Natural killer cell (primary cell): ENCODE data around the gene ARHGEF39. TPM values are rescaled to one million over a fixed set of nuclear protein-coding genes. Genes with fewer than 3 reads are reported as not detected.

ENCODE experiments used
- ATAC-seq, 3 donors: fragments of 150-1000 bp in 2 of 3; fragments of 200-7000 bp in 1 of 3; cut with Tn5 transposase; 1 replicate in 1 of 3; 2 replicates in 2 of 3; pipeline ENCODE4 v1.10.0; 2021; ENCODE audit warnings: mild to moderate bottlenecking in 2 of 3, moderate library complexity in 2 of 3
- DNase-seq, 2 donors: peaks; one replicate each; pipeline versions ENCODE4 v3.0.0 to v3.0.0-alpha.2; 2013 to 2021; ENCODE audit warnings: mixed read lengths in 1 of 2
- H3K27ac ChIP-seq: one replicate; pipeline ENCODE4 v1.5.1; 2013; ENCODE audit warnings: mild to moderate bottlenecking, low read length
- H3K27me3 ChIP-seq: one replicate; pipeline ENCODE4 v1.6.1; 2013; ENCODE audit warnings: low read length; ENCODE audit not compliant: control insufficient read depth, insufficient read depth
- H3K36me3 ChIP-seq: one replicate; pipeline ENCODE4 v1.6.1; 2013; ENCODE audit warnings: low read length; ENCODE audit not compliant: control insufficient read depth, insufficient read depth
- H3K4me1 ChIP-seq: one replicate; pipeline ENCODE4 v1.6.1; 2013; ENCODE audit warnings: low read length; ENCODE audit not compliant: control insufficient read depth, insufficient read depth
- H3K4me3 ChIP-seq: one replicate; pipeline ENCODE4 v1.5.1; 2013; ENCODE audit warnings: low read length
- H3K9me3 ChIP-seq: one replicate; pipeline ENCODE4 v1.6.1; 2013; ENCODE audit warnings: low read length; ENCODE audit not compliant: control insufficient read depth, insufficient read depth
- H3K27ac Mint-ChIP-seq, 2 donors: one replicate each; pipeline ENCODE4 v1.8.0; 2022; ENCODE audit warnings: mild to moderate bottlenecking in 2 of 2, mixed read lengths in 2 of 2, moderate library complexity in 1 of 2
- H3K27me3 Mint-ChIP-seq, 2 donors: one replicate each; pipeline ENCODE4 v1.8.0; 2022; ENCODE audit warnings: low read depth in 2 of 2, mixed read lengths in 2 of 2
- H3K36me3 Mint-ChIP-seq: one replicate; pipeline ENCODE4 v1.8.0; 2022; ENCODE audit warnings: mixed read lengths
- H3K4me1 Mint-ChIP-seq, 2 donors: one replicate each; pipeline ENCODE4 v1.8.0; 2022; ENCODE audit warnings: mixed read lengths in 2 of 2
- H3K4me3 Mint-ChIP-seq: one replicate; pipeline ENCODE4 v1.8.0; 2022; ENCODE audit warnings: mild to moderate bottlenecking, moderate library complexity, mixed read lengths
- H3K9me3 Mint-ChIP-seq, 2 donors: one replicate each; pipeline ENCODE4 v1.8.0; 2022; ENCODE audit warnings: mixed read lengths in 2 of 2
- CTCF ChIP-seq: fragments of 200-600 bp; IDR thresholded peaks from one replicate; pipeline ENCODE4 v1.8.0; 2022; ENCODE audit warnings: antibody characterized with exemption
- WGBS: methylation state at CpG from one replicate; pipeline ENCODE4 v1.1.7; 2013; ENCODE audit warnings: missing lambda C conversion rate; ENCODE audit not compliant: insufficient coverage; 5-methylcytosine and 5-hydroxymethylcytosine counted together
- intact Hi-C: fragments of 100-400 bp; cut with micrococcal nuclease; formaldehyde crosslinking; loops from one replicate; pipeline ENCODE4 v1.14.2; 2022
- total RNA-seq, 4 donors: library from RNA; stranded (reverse); fragments of 120-200 nt in 1 of 4; gene quantifications; one replicate each; pipeline versions ENCODE4 v1.2.3 to v1.2.4, GENCODE V29; 2013 to 2022

The ARHGEF39 gene
- total RNA-seq, 3 donors from 2014 or later (not counting 1 experiment from before 2014, with no cell fraction given), result 1.3 to 3.2 (median 1.5) TPM

DNA sequence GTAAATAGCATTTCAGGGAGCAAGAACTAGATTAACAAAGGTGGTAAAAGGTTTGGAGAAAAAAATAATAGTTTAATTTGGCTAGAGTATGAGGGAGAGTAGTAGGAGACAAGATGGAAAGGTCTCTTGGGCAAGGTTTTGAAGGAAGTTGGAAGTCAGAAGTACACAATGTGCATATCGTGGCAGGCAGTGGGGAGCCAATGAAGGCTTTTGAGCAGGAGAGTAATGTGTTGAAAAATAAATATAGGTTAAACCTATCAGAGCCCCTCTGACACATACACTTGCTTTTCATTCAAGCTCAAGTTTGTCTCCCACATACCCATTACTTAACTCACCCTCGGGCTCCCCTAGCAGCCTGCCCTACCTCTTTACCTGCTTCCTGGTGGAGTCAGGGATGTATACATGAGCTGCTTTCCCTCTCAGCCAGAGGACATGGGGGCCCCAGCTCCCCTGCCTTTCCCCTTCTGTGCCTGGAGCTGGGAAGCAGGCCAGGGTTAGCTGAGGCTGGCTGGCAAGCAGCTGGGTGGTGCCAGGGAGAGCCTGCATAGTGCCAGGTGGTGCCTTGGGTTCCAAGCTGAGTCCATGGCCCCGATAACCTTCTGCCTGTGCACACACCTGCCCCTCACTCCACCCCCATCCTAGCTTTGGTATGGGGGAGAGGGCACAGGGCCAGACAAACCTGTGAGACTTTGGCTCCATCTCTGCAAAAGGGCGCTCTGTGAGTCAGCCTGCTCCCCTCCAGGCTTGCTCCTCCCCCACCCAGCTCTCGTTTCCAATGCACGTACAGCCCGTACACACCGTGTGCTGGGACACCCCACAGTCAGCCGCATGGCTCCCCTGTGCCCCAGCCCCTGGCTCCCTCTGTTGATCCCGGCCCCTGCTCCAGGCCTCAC, 8.4 kb upstream of the ARHGEF39 start, which contains the start of gene CA9:
Gene CA9, plus strand, starts transcription at position 797 of the 893 bp plus-strand sequence. Its CDS starts 32 bp downstream, at position 829.
- DNase-seq (no peak), ATAC-seq (no peak)
- Histone ChIP-seq H3K4me3 (no peak within 1 kb of the TSS), H3K27me3 (peaks cover 8% of the 10 kb centered on the region), H3K4me1 (peaks cover 14% of the 10 kb centered on the region), H3K27ac (no peak within 1 kb of the TSS), H3K9me3 (no peaks in the 10 kb centered on the region), H3K36me3 (no peaks in the 10 kb centered on the region)
- no peaks in the 10 kb centered on the region for H3K36me3 Mint-ChIP-seq
- no peak within 1 kb of the TSS for H3K27ac Mint-ChIP-seq
- no peak for TF ChIP-seq CTCF
- 94% methylated on average over 9 of the region's 10 CpGs for WGBS
- H3K9me3 Mint-ChIP-seq, result no peaks in the 10 kb centered on the region
- intact Hi-C loops, result no loop called here
- H3K4me1 Mint-ChIP-seq, result peaks cover 5 to 19% of the 10 kb centered on the region in 2 donors
- H3K4me3 Mint-ChIP-seq, result peak within 1 kb of the TSS; percentile 68
- H3K27me3 Mint-ChIP-seq, result peaks cover 10% of the 10 kb centered on the region in 2 donors

DNA sequence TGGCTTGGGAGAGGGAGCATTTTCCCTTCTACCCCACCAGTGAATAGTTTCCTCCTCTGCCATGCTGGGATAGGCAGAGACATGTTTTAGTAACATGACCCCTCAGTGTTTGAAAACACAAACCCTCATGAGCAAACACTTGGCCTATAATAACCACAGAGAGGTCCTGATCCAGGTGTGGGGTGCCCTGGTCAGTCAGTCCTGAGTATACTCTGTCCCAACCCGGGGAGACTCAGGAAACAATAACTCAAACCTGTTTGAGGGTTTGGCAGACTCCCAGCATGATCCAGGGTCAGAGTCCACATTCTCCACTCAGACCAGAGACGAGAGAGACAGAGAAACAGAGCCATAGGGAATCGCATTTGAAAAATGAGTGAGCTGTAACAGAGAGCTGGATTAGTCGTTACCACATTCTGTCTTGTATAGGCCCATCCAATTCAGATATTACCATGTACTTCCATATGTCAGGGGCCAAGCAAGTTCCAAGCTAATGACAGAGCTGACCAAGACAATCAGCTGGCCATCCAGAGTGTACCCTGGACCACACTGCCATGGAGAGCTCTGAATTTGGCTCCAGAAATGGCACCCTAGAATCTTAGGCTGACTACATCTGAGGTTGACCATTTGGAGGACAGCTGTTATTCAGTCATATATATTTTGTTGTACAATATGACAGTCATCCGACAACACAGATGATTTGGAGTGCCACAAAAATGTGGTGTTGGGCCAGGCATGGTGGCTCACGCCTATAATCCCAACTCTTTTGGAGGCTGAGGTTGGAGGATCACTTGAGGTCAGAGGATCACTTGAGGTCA, 4.5 kb upstream of the ARHGEF39 start:
- no peaks in the 10 kb centered on the region for H3K9me3 Mint-ChIP-seq
- H3K27ac Mint-ChIP-seq, result no peak overlapping the region
- Histone ChIP-seq H3K9me3 (no peaks in the 10 kb centered on the region), H3K4me1 (peaks cover 11% of the 10 kb centered on the region), H3K4me3 (no peak overlapping the region), H3K27me3 (no peaks in the 10 kb centered on the region), H3K36me3 (no peaks in the 10 kb centered on the region), H3K27ac (no peak overlapping the region)
- H3K36me3 Mint-ChIP-seq, result no peaks in the 10 kb centered on the region
- H3K4me1 Mint-ChIP-seq, result peaks cover 6 to 17% of the 10 kb centered on the region in 2 donors
- no peak for TF ChIP-seq CTCF
- WGBS, result 87% methylated on average over 6 of the region's 6 CpGs
- no peak overlapping the region for H3K4me3 Mint-ChIP-seq
- peaks cover 4 to 5% of the 10 kb centered on the region in 2 donors for H3K27me3 Mint-ChIP-seq
- ATAC-seq (no peak), DNase-seq (no peak)
- intact Hi-C loops, result no loop called here

GRCh38 chr9:35667939-35668338, 2.9 kb upstream of the ARHGEF39 start:
- TF ChIP-seq CTCF, result no peak

More at GRCh38 chr9:35667939-35668338, 2.9 kb upstream of the ARHGEF39 start:
- Mint-ChIP-seq H3K36me3 (no peaks in the 10 kb centered on the region), H3K4me3 (no peak overlapping the region), H3K27ac (no peak overlapping the region), H3K9me3 (no peaks in the 10 kb centered on the region), H3K27me3 (no peaks in the 10 kb centered on the region), H3K4me1 (peaks cover 22 to 28% of the 10 kb centered on the region in 2 donors)
- H3K36me3 ChIP-seq, result no peaks in the 10 kb centered on the region
- H3K27ac ChIP-seq, result no peak overlapping the region
- 94% methylated on average over 3 of the region's 3 CpGs for WGBS
- DNase-seq (no peak), ATAC-seq (no peak)
- H3K4me1 ChIP-seq, result peaks cover 25% of the 10 kb centered on the region
- H3K4me3 ChIP-seq, result no peak overlapping the region
- intact Hi-C loops, result no loop called here
- no peaks in the 10 kb centered on the region for H3K9me3 ChIP-seq
- H3K27me3 ChIP-seq, result no peaks in the 10 kb centered on the region
